GM12892 (cell line): Measurements from ENCODE around the gene LARGE1.

Experiments
- POLR2A ChIP-seq: IDR thresholded peaks from 2 replicates; pipeline ENCODE4 v1.6.1; 2011; ENCODE audit warnings: low read depth, low read length, control low read depth
- POLR2AphosphoS5 ChIP-seq: IDR thresholded peaks from 2 replicates; pipeline ENCODE4 v1.6.1; 2011; ENCODE audit warnings: low read depth, low read length, control low read depth

DNA sequence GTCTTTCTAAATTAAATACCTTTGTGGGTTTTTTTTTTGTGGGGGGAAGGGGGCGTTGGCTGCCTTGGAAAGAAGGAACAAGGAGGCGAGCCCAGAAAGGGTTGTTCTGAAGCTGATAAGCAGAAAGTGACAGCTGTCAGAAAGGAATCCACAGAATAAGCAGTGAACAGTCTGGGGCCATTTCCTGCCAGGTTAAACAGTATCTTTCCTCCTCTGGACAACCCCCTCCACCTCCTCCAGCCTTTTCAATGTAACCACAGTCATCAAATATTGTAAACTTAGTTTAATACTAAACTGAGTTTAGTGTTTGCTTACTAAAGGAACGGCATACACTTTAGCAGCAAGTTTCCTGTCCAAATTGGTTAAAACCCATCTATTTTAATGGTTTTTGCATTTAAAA, 590.9 kb downstream of the LARGE1 start:
- no peak for TF ChIP-seq POLR2AphosphoS5
- no peak for TF ChIP-seq POLR2A
